ENCODE measurements around the gene VASH2.

DNA sequence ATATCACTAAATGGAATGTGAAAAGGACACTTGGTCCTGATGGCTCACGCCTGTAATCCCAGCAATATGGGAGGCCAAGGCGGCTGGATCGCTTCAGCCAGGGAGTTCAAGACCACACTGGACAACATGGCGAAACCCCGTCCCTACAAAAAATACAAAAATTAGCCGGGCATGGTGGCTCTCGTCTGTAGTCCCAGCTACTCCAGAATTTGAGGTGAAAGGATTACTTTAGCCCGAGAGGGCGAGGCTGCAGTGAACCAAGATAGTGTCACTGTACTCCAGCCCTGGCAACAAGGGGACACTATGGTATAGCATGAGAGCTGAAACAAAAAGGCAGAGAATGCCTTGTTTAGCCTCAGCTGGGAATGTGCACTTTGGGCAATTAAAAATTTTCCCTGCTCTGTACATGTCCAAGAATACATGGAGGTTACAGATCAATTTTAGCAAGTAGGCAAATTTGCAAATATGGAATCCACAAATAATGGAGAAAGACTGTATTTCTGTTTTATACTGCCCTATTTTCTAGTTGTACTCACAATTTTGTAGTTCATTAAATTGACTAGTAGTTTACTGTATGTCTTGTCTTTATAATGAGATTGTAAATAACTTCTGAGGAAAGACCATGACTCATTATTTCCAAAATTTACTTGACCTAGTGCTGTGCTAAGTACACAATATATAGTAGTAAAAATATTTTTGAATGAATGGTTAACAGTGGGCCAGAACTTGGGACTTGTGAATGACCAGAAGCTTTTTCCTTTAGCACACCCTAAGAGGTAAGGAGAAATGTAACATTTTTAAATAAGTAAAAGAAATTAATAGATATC lies 67.3 kb downstream of the VASH2 start:
- TF ChIP-seq, protein P1, sequence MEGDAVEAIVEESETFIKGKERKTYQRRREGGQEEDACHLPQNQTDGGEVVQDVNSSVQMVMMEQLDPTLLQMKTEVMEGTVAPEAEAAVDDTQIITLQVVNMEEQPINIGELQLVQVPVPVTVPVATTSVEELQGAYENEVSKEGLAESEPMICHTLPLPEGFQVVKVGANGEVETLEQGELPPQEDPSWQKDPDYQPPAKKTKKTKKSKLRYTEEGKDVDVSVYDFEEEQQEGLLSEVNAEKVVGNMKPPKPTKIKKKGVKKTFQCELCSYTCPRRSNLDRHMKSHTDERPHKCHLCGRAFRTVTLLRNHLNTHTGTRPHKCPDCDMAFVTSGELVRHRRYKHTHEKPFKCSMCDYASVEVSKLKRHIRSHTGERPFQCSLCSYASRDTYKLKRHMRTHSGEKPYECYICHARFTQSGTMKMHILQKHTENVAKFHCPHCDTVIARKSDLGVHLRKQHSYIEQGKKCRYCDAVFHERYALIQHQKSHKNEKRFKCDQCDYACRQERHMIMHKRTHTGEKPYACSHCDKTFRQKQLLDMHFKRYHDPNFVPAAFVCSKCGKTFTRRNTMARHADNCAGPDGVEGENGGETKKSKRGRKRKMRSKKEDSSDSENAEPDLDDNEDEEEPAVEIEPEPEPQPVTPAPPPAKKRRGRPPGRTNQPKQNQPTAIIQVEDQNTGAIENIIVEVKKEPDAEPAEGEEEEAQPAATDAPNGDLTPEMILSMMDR (IDR thresholded peaks at IDR 0.05), result no peak
- TF ChIP-seq POLR2A (IDR thresholded peaks at IDR 0.05), result no peak

Measured in thyroid gland (tissue), 4 donors.